ELR (cell line): ENCODE results near the gene DNASE2.
A peak's percentile ranks its signal among the peaks of the same experiment; 100 is the strongest.
"Not testable (repeated sequence)": the region's sequence is repeated elsewhere in the genome, so short reads cannot be mapped to it uniquely, and the experiment has no call there.

ENCODE experiments used
- DNase-seq: peaks from one replicate; pipeline ENCODE4 v3.0.0-alpha.2; 2015; ENCODE audit warnings: low read depth

Gene DNASE2

GRCh38 chr19:12881172-12881808 is at the start of gene DNASE2:
TSS of gene DNASE2 (minus strand) at chr19:12881449. CDS start at chr19:12881375, 74 bp downstream.
- peak; percentile 93 for DNase-seq

- DNase-seq: no peak
Observed at GRCh38 chr19:12930002-12930645, 48.9 kb upstream of the DNASE2 start.

GRCh38 chr19:12924621-12925310 is 43.5 kb upstream of the DNASE2 start:
- DNase-seq: no peak

- no peak for DNase-seq
Observed at GRCh38 chr19:12922959-12923358, 41.7 kb upstream of the DNASE2 start.

GRCh38 chr19:12921047-12921446 is 39.8 kb upstream of the DNASE2 start:
- DNase-seq: no peak

GRCh38 chr19:12918253-12918652 is 37.0 kb upstream of the DNASE2 start:
- DNase-seq: no peak

GRCh38 chr19:12915860-12916259 is 34.6 kb upstream of the DNASE2 start:
- not testable (repeated sequence) for DNase-seq

GRCh38 chr19:12913851-12914690 is 32.8 kb upstream of the DNASE2 start:
- no peak for DNase-seq

GRCh38 chr19:12913011-12913561 is 31.8 kb upstream of the DNASE2 start:
- DNase-seq: peak; percentile 20

- DNase-seq: no peak
Observed at GRCh38 chr19:12912571-12912970, 31.3 kb upstream of the DNASE2 start.

- no peak for DNase-seq
Observed at GRCh38 chr19:12907166-12907565, 25.9 kb upstream of the DNASE2 start.

- DNase-seq: no peak
Observed at GRCh38 chr19:12899891-12900518, 18.8 kb upstream of the DNASE2 start.

GRCh38 chr19:12896460-12896859 is 15.2 kb upstream of the DNASE2 start:
- no peak for DNase-seq

GRCh38 chr19:12893582-12893981 is 12.3 kb upstream of the DNASE2 start:
- no peak for DNase-seq

GRCh38 chr19:12891553-12892021 is 10.3 kb upstream of the DNASE2 start:
- peak; percentile 21 for DNase-seq

GRCh38 chr19:12890787-12891552 is 9.7 kb upstream of the DNASE2 start, which contains the start of gene GCDH:
TSS of gene GCDH (plus strand) at chr19:12891160. CDS start at chr19:12891305, 145 bp downstream.
- DNase-seq: peak; percentile 100

- DNase-seq: not testable (repeated sequence)
Observed at GRCh38 chr19:12890299-12890786, 9.1 kb upstream of the DNASE2 start.

- no peak for DNase-seq
Observed at GRCh38 chr19:12888006-12888603, 6.9 kb upstream of the DNASE2 start.

GRCh38 chr19:12886969-12887747 is 5.9 kb upstream of the DNASE2 start, which contains the start of gene KLF1:
TSS of gene KLF1 (minus strand) at chr19:12887201. CDS start at chr19:12887140, 61 bp downstream.
- no peak for DNase-seq
